Activated CD8-positive, alpha-beta memory T cell treated with anti-CD3 and anti-CD28 coated beads for 4 hours (primary cell): ENCODE measurements around the gene LIMS1.
"Not testable (repeated sequence)": the region's sequence is repeated elsewhere in the genome, so short reads cannot be mapped to it uniquely, and the experiment has no call there.

Source experiments
- DNase-seq, 2 donors: peaks; one replicate each; pipeline ENCODE4 v3.0.0-alpha.2; 2020; ENCODE audit warnings: low read depth in 2 of 2

The LIMS1 gene

GRCh38 chr2:108586631-108587030, 52.4 kb downstream of the LIMS1 start:
- no peak for DNase-seq

GRCh38 chr2:108587621-108588020, 53.4 kb downstream of the LIMS1 start:
- DNase-seq = no peak

GRCh38 chr2:108588070-108588668, 53.9 kb downstream of the LIMS1 start:
- DNase-seq = no peak

- no peak for DNase-seq
Measured at GRCh38 chr2:108589372-108589771, 55.1 kb downstream of the LIMS1 start.

- DNase-seq = no peak
Measured at GRCh38 chr2:108589781-108590180, 55.5 kb downstream of the LIMS1 start.

- DNase-seq = no peak
Measured at GRCh38 chr2:108591163-108591562, 56.9 kb downstream of the LIMS1 start.

- no peak for DNase-seq
Measured at GRCh38 chr2:108593547-108594098, 59.4 kb downstream of the LIMS1 start.

- no peak for DNase-seq
Measured at GRCh38 chr2:108594132-108594981, 60.1 kb downstream of the LIMS1 start.

GRCh38 chr2:108594982-108595464, 60.8 kb downstream of the LIMS1 start:
- no peak for DNase-seq

GRCh38 chr2:108595771-108596170, 61.5 kb downstream of the LIMS1 start:
- not testable (repeated sequence) for DNase-seq

- DNase-seq = not testable (repeated sequence)
Measured at GRCh38 chr2:108597105-108597744, 63.0 kb downstream of the LIMS1 start.

- DNase-seq = not testable (repeated sequence)
Measured at GRCh38 chr2:108601199-108601598, 66.9 kb downstream of the LIMS1 start.

- no peak for DNase-seq
Measured at GRCh38 chr2:108602422-108602821, 68.2 kb downstream of the LIMS1 start.

- no peak for DNase-seq
Measured at GRCh38 chr2:108604196-108604595, 69.9 kb downstream of the LIMS1 start.

- no peak for DNase-seq
Measured at GRCh38 chr2:108605947-108606346, 71.7 kb downstream of the LIMS1 start.

GRCh38 chr2:108607706-108608301, 73.5 kb downstream of the LIMS1 start:
- no peak for DNase-seq

GRCh38 chr2:108611021-108611420, 76.8 kb downstream of the LIMS1 start:
- no peak for DNase-seq

- peak in 1 of 2 donors; percentile 16 for DNase-seq
Measured at GRCh38 chr2:108612153-108612513, 77.9 kb downstream of the LIMS1 start.

- DNase-seq = no peak
Measured at GRCh38 chr2:108612514-108613183, 78.4 kb downstream of the LIMS1 start.

- DNase-seq = no peak
Measured at GRCh38 chr2:108613261-108614042, 79.2 kb downstream of the LIMS1 start.
